HG03354 (cell line): ENCODE results near the gene NPFFR2.
"Not testable (repeated sequence)": the region's sequence is repeated elsewhere in the genome, so short reads cannot be mapped to it uniquely, and the experiment has no call there.

Experiments
- ATAC-seq: cut with Tn5 transposase; IDR thresholded peaks from one replicate; pipeline ENCODE4 v1.9.1; 2021; ENCODE audit warnings: mild to moderate bottlenecking; ENCODE audit not compliant: unreplicated experiment, poor library complexity, severe bottlenecking

NPFFR2 gene

GRCh38 chr4:72031868-72032608 is at the start of gene NPFFR2:
Gene NPFFR2 (plus strand): TSS chr4:72032000. CDS start chr4:72128592, 96,592 bp downstream.
- no peak for ATAC-seq

- no peak for ATAC-seq
Measured at GRCh38 chr4:71992571-71993312, 39.1 kb upstream of the NPFFR2 start.

GRCh38 chr4:71994559-71994958 is 37.2 kb upstream of the NPFFR2 start:
- no peak for ATAC-seq

GRCh38 chr4:71995297-71995696 is 36.5 kb upstream of the NPFFR2 start:
- ATAC-seq: no peak

GRCh38 chr4:72006586-72006985 is 25.2 kb upstream of the NPFFR2 start:
- no peak for ATAC-seq

GRCh38 chr4:72011906-72012305 is 19.9 kb upstream of the NPFFR2 start:
- ATAC-seq: no peak

- no peak for ATAC-seq
Measured at GRCh38 chr4:72016011-72016410, 15.8 kb upstream of the NPFFR2 start.

GRCh38 chr4:72019688-72020087 is 12.1 kb upstream of the NPFFR2 start:
- ATAC-seq: no peak

GRCh38 chr4:72022553-72022952 is 9.2 kb upstream of the NPFFR2 start:
- no peak for ATAC-seq

GRCh38 chr4:72055566-72055965 is 23.8 kb downstream of the NPFFR2 start:
- no peak for ATAC-seq

GRCh38 chr4:72063726-72064125 is 31.9 kb downstream of the NPFFR2 start:
- no peak for ATAC-seq

- no peak for ATAC-seq
Measured at GRCh38 chr4:72067051-72067450, 35.3 kb downstream of the NPFFR2 start.

GRCh38 chr4:72073816-72074215 is 42.0 kb downstream of the NPFFR2 start:
- no peak for ATAC-seq

- ATAC-seq: no peak
Measured at GRCh38 chr4:72076562-72076961, 44.8 kb downstream of the NPFFR2 start.

- no peak for ATAC-seq
Measured at GRCh38 chr4:72077346-72077745, 45.5 kb downstream of the NPFFR2 start.

GRCh38 chr4:72084587-72085011 is 52.8 kb downstream of the NPFFR2 start:
- peak; percentile 84 for ATAC-seq

GRCh38 chr4:72090606-72091005 is 58.8 kb downstream of the NPFFR2 start:
- not testable (repeated sequence) for ATAC-seq

- no peak for ATAC-seq
Measured at GRCh38 chr4:72094059-72094797, 62.4 kb downstream of the NPFFR2 start.

- ATAC-seq: no peak
Measured at GRCh38 chr4:72107456-72107855, 75.7 kb downstream of the NPFFR2 start.

- ATAC-seq: no peak
Measured at GRCh38 chr4:72109364-72109763, 77.6 kb downstream of the NPFFR2 start.
